ENCODE measurements around the gene MORN3. TPM values are rescaled to one million over a fixed set of nuclear protein-coding genes. Genes with fewer than 3 reads are reported as not detected.
A peak's percentile ranks its signal among the peaks of the same experiment; 100 is the strongest.

MORN3 gene
- total RNA-seq, 1 donor from 2014 or later = 0.79 TPM

DNA sequence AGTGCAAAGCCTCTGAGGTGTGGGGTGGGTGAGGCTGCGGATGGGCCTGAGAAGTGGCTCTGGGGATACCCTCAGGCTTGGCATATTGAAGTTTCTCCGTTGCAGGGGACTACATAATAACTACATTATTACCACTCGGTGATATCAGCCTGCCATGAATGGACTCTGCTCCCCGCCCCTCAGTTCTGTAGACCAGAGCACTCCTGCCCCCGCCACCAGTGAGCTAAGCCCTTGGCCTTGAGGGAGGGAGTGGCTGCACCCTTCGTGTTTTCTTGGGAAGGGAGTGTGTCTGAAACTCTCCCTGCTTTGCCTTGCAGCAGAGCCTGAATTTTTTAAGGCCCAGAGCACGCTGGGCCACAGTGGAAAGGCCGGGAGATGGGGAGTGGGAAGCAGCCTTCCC is 41.4 kb downstream of the MORN3 start:
- TF ChIP-seq, protein P1, sequence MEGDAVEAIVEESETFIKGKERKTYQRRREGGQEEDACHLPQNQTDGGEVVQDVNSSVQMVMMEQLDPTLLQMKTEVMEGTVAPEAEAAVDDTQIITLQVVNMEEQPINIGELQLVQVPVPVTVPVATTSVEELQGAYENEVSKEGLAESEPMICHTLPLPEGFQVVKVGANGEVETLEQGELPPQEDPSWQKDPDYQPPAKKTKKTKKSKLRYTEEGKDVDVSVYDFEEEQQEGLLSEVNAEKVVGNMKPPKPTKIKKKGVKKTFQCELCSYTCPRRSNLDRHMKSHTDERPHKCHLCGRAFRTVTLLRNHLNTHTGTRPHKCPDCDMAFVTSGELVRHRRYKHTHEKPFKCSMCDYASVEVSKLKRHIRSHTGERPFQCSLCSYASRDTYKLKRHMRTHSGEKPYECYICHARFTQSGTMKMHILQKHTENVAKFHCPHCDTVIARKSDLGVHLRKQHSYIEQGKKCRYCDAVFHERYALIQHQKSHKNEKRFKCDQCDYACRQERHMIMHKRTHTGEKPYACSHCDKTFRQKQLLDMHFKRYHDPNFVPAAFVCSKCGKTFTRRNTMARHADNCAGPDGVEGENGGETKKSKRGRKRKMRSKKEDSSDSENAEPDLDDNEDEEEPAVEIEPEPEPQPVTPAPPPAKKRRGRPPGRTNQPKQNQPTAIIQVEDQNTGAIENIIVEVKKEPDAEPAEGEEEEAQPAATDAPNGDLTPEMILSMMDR (IDR thresholded peaks at IDR 0.05; ENCODE audit: insufficient read depth, low read length, severe bottlenecking) = no peak
- H3K36me3 ChIP-seq (ENCODE audit: control insufficient read depth, insufficient read depth, low read length) = no peaks in the 10 kb centered on the region
- no peaks in the 10 kb centered on the region for H3K27me3 ChIP-seq (ENCODE audit: control insufficient read depth, insufficient read depth, low read length)
- DNase-seq (ENCODE audit: low read depth) = no peak
- H3K4me3 ChIP-seq (ENCODE audit: low read depth, low read length) = no peak overlapping the region
- no peak for FAIRE-seq

DNA sequence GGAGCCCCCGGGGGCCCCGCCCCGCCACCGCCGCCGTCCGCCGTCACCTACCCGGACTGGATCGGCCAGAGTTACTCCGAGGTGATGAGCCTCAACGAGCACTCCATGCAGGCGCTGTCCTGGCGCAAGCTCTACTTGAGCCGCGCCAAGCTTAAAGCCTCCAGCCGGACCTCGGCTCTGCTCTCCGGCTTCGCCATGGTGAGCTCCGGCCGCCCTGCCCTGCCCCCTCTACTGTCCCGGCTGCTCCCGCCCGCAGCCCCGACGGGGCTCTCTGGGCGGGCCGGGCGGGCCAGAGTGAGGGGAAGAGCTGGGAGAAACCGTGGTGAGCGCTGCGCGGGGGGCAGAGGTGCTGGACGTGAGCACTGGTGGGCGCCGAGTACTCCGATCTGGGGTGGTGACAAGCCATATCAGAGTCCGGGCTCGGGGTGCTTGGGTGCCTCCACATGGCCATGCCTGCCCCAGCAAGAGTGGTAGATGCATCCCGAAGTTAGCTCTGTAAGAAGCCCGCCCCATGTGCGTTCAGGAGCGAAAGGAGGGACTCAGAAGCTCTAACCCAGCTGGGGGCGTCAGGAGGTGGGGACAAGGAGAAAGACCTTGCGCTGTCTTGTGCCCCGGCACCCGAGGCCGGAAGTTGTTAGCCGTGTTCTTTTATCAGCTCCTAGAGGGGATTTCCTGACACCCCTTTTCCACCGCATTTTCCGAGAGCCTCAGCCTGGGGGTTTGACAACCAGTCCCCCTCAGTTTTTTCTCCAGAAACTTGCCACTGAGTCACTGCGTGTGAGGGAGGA is 42.4 kb downstream of the MORN3 start:
- Histone ChIP-seq H3K27me3 (ENCODE audit: control insufficient read depth, insufficient read depth, low read length) (no peaks in the 10 kb centered on the region), H3K4me3 (ENCODE audit: low read depth, low read length) (peak overlapping the region; percentile 72), H3K36me3 (ENCODE audit: control insufficient read depth, insufficient read depth, low read length) (no peaks in the 10 kb centered on the region)
- DNase-seq (ENCODE audit: low read depth) (peak; percentile 39), FAIRE-seq (no peak)
- TF ChIP-seq, protein P1 (IDR thresholded peaks at IDR 0.05; ENCODE audit: insufficient read depth, low read length, severe bottlenecking) = peak; percentile 9

DNA sequence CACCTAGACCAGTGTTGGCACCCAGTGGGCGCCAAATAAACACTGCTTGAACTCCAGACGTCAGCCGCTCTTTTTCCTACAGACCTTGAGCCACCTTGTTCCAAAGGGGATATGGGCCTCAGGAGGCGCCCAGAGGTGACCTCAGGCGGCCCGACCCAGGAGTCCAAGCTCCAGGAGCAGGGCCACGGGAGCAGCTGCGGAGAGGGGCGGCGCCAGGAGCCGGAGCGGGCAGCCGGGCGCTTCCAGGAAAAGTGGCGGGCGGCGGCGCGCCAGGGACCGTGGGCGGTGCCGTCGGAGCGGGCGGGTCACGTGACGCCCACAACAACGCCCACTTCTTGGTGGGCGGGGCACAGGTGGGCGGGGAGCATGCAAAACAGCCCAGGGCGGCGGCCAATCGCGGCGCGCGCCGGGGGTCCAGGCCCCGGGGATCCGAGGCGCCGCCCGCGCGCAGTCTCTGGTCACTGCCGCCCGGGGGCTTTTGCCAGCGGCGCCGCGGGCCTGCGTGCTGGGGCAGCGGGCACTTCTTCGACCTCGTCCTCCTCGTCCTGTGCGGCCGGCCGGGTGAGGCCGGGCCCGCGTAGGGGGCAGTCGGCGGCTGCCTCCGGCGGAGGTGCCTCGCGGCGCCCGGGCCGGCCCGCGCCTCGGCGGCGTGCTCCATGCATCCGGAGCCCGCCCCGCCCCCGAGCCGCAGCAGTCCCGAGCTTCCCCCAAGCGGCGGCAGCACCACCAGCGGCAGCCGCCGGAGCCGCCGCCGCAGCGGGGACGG is 43.2 kb downstream of the MORN3 start, which contains the start of gene ORAI1:
ORAI1 (plus strand) TSS at position 444 of the 766 bp plus-strand sequence.
- DNase-seq (ENCODE audit: low read depth) (peak; percentile 71), FAIRE-seq (no peak)
- Histone ChIP-seq H3K4me3 (ENCODE audit: low read depth, low read length) (peak within 1 kb of the TSS; percentile 72), H3K27me3 (ENCODE audit: control insufficient read depth, insufficient read depth, low read length) (no peaks in the 10 kb centered on the region), H3K36me3 (ENCODE audit: control insufficient read depth, insufficient read depth, low read length) (no peaks in the 10 kb centered on the region)
- TF ChIP-seq, protein P1 (IDR thresholded peaks at IDR 0.05; ENCODE audit: insufficient read depth, low read length, severe bottlenecking) = no peak

DNA sequence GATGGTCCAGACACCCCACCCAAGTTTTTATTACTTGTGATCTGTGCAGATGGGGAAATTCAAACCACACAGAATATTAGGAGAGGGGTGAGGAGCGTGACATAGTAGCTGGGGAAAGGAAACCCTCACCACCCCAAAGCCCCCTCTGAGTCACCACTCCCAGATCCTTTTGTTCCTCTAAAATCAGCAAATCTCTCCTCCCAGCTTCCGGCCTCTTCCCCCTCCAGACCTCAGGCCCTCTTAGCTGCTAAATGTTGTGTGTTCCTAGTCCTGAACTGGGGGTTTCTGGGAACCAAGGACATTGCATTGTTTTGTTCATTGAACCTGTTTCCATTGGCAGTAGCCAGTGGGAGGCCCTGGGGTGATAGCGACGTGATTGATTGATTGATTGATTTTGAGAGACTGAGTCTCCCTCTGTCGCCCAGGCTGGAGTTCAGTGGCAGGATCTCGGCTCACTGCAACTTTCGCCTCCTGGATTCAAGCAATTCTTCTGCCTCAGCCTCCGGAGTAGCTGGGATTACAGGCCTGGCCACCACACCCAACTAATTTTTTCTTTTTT is 49.0 kb downstream of the MORN3 start:
- no peaks in the 10 kb centered on the region for H3K36me3 ChIP-seq (ENCODE audit: control insufficient read depth, insufficient read depth, low read length)
- TF ChIP-seq, protein P1 (IDR thresholded peaks at IDR 0.05; ENCODE audit: insufficient read depth, low read length, severe bottlenecking) = no peak
- no peak overlapping the region for H3K4me3 ChIP-seq (ENCODE audit: low read depth, low read length)
- DNase-seq (ENCODE audit: low read depth) (no peak), FAIRE-seq (no peak)
- H3K27me3 ChIP-seq (ENCODE audit: control insufficient read depth, insufficient read depth, low read length) = no peaks in the 10 kb centered on the region

DNA sequence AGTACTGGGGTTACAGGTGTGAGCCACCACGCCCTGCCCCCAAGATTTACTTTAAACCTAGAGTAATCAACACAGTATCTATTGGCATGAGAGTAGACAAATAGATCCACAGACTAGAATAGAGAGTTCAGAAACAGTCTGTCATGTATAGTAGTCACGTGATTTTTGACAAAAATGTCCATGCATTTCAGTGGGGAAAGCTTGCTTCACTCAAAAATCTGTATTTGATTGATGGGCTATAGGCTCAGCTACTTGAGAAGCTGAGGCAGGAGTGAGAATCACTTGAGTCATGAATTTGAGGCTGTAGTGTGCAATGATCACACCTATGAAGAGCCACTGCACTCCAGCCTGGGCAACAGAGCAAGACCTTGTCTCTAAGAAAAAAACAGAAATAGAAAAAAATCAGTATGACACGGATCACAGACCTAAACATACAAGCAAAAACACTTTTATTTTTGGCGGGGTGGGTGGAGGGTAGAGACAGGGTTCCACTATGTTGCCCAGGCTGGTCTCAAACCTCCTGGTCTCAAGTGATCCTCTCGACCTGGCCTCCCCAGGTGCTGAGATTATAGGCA is 50.7 kb downstream of the MORN3 start:
- no peaks in the 10 kb centered on the region for H3K27me3 ChIP-seq (ENCODE audit: control insufficient read depth, insufficient read depth, low read length)
- no peak for FAIRE-seq
- TF ChIP-seq, protein P1 (IDR thresholded peaks at IDR 0.05; ENCODE audit: insufficient read depth, low read length, severe bottlenecking) = no peak

More for the DNA sequence above, 50.7 kb downstream of the MORN3 start:
- no peak overlapping the region for H3K4me3 ChIP-seq (ENCODE audit: low read depth, low read length)
- H3K36me3 ChIP-seq (ENCODE audit: control insufficient read depth, insufficient read depth, low read length) = no peaks in the 10 kb centered on the region
- no peak for DNase-seq (ENCODE audit: low read depth)

Data from bronchial epithelial cell (primary cell).